HepG2 (cell line): Measurements from ENCODE around the gene ATG7. TPM values are rescaled to one million over a fixed set of nuclear protein-coding genes. Genes with fewer than 3 reads are reported as not detected.

Source experiments
- ATAC-seq: fragments of 200-7000 bp; cut with Tn5 transposase; 3 replicates; pipeline ENCODE4 v1.9.1; 2020; ENCODE audit warnings: mild to moderate bottlenecking, moderate library complexity
- BruUV-seq: library from RNA; stranded (reverse); fragments of 400-500 nt; replicated peaks from 2 replicates; lab custom pipeline; 2021; lab: Mats Ljungman, UMichigan
- CTCF ChIA-PET: fragments of 300-600 bp; formaldehyde crosslinking; extraction: SDS; loops from one replicate; lab custom pipeline; 2021; ENCODE audit warnings: low total read pairs, inconsistent platforms, low intra/inter-chr PET ratio; lab: Yijun Ruan, JAX
- POLR2A ChIA-PET: fragments of 350-600 bp; sonication (Branson Sonifier 250); formaldehyde crosslinking; loops from one replicate; lab custom pipeline; 2020; ENCODE audit warnings: antibody characterized with exemption, inconsistent platforms; lab: Yijun Ruan, JAX
- DNase-seq: peaks from one replicate; pipeline ENCODE4 v3.0.0-alpha.2; 2015; ENCODE audit warnings: low spot score
- FAIRE-seq: peaks from 3 replicates; lab custom pipeline; 2011; peaks lifted over from hg19 to GRCh38; lab: Jason Lieb, UNC
- H2AFZ ChIP-seq: one replicate; pipeline ENCODE4 v1.6.1; 2011; ENCODE audit warnings: low read length, inconsistent platforms
- H3K27ac ChIP-seq: fragments of 300-600 bp; 3 replicates; pipeline ENCODE4 v1.8.0; 2011; ENCODE audit warnings: mixed run types, mild to moderate bottlenecking, mixed read lengths, low read length, inconsistent platforms; ENCODE audit not compliant: insufficient read depth; ENCODE audit errors: extremely low read length
- H3K27me3 ChIP-seq, 2 experiments: fragments of 200-600 bp in 1 of 2; 2 replicates in 1 of 2; 3 replicates in 1 of 2; pipeline versions ENCODE4 v1.6.0 to v1.8.0; 2011; ENCODE audit warnings: low read length in 2 of 2, mild to moderate bottlenecking in 2 of 2, moderate library complexity in 2 of 2, inconsistent platforms in 1 of 2; ENCODE audit not compliant: insufficient read depth in 2 of 2, control insufficient read depth in 1 of 2
- H3K36me3 ChIP-seq, 2 experiments: fragments of 200-600 bp in 1 of 2; replicated peaks in 1 of 2; 2 replicates in 1 of 2; 3 replicates in 1 of 2; pipeline versions ENCODE4 v1.5.1 to v1.8.0; 2011; ENCODE audit warnings: low read length in 2 of 2, inconsistent platforms in 1 of 2; ENCODE audit not compliant: insufficient read depth in 2 of 2, control insufficient read depth in 1 of 2
- H3K4me1 ChIP-seq: 2 replicates; pipeline ENCODE4 v1.5.1; 2012; ENCODE audit warnings: low read length, inconsistent platforms; ENCODE audit not compliant: insufficient read depth
- H3K4me2 ChIP-seq: 2 replicates; pipeline ENCODE4 v1.6.0; 2011; ENCODE audit warnings: low read depth, low read length, inconsistent platforms
- H3K4me3 ChIP-seq, 3 experiments: fragments of 200-600 bp in 1 of 3; sonication (generic), shearing (Covaris generic) in 1 of 3; replicated peaks in 1 of 3; 2 replicates each; pipeline ENCODE4 v1.5.1; 2011 to 2016; ENCODE audit warnings: low read length in 3 of 3, inconsistent platforms in 2 of 3, low read depth in 2 of 3, mild to moderate bottlenecking in 2 of 3, control low read depth in 1 of 3, mixed read lengths in 1 of 3; ENCODE audit not compliant: insufficient read depth in 1 of 3
- H3K79me2 ChIP-seq: one replicate; pipeline ENCODE4 v1.6.1; 2011; ENCODE audit warnings: low read length, inconsistent platforms; ENCODE audit not compliant: insufficient read depth
- H3K9ac ChIP-seq: 2 replicates; pipeline ENCODE4 v1.6.0; 2011; ENCODE audit warnings: mild to moderate bottlenecking, low read depth, low read length, inconsistent platforms; ENCODE audit not compliant: insufficient read depth
- H3K9me3 ChIP-seq: 2 replicates; pipeline ENCODE4 v1.5.1; 2012; ENCODE audit warnings: mild to moderate bottlenecking, low read length
- H4K20me1 ChIP-seq: 2 replicates; pipeline ENCODE4 v1.6.0; 2011; ENCODE audit warnings: inconsistent platforms, mild to moderate bottlenecking, low read length, moderate library complexity; ENCODE audit not compliant: insufficient read depth
- CHD4 ChIP-seq: fragments of 200-600 bp; sonication (generic); IDR thresholded peaks from 2 replicates; pipeline ENCODE4 v1.7.0; 2017; ENCODE audit warnings: mild to moderate bottlenecking, low read length, borderline replicate concordance
- CTCF ChIP-seq: sonication (generic); formaldehyde crosslinking; IDR thresholded peaks from 2 replicates; pipeline ENCODE4 v1.5.0; 2020; ENCODE audit warnings: mild to moderate bottlenecking, missing genetic modification reagents, moderate library complexity
- ZNF430 ChIP-seq: sonication (generic); formaldehyde crosslinking; IDR thresholded peaks from 2 replicates; pipeline ENCODE4 v1.9.0; 2021; ENCODE audit warnings: mild to moderate bottlenecking, missing genetic modification reagents
- ZNF562 ChIP-seq: sonication (generic); formaldehyde crosslinking; IDR thresholded peaks from 2 replicates; pipeline ENCODE4 v1.8.0; 2022; ENCODE audit warnings: missing genetic modification reagents, borderline replicate concordance
- WGBS: methylation state at CpG from one replicate; pipeline ENCODE4 v1.1.6; 2017; ENCODE audit warnings: low lambda C conversion rate; 5-methylcytosine and 5-hydroxymethylcytosine counted together
- in situ Hi-C: cut with HindIII; loops from 2 replicates; pipeline ENCODE4 v1.10.0; 2017; ENCODE audit warnings: low pct_unique_long_range_greater_than_20kb; ENCODE audit not compliant: extremely low pct_ligation_motif_present
- intact Hi-C: fragments of 100-400 bp; cut with micrococcal nuclease; formaldehyde crosslinking; loops from one replicate; pipeline ENCODE4 v1.10.0; 2022; ENCODE audit not compliant: unreplicated experiment
- polyA plus RNA-seq, 8 experiments: library from polyadenylated mRNA; depleted of rRNA in 3 of 8; stranded (reverse) in 7 of 8; unstranded in 1 of 8; fragments of >200 nt; fragmentation: Illumina TruSeq in 4 of 8; extraction: Trizol in 4 of 8; gene quantifications; 2 replicates each; pipeline versions ENCODE4 v1.2.1 to v1.2.3, GENCODE V29; 2011 to 2016; ENCODE audit warnings: low read depth in 4 of 8, missing spikeins in 1 of 8, mixed read lengths in 1 of 8; ENCODE audit not compliant: insufficient read depth in 1 of 8
- total RNA-seq, 5 experiments: library from RNA; depleted of rRNA; stranded (reverse); fragments of >200 nt; fragmentation: Illumina TruSeq; extraction: Trizol; gene quantifications; 2 replicates each; pipeline ENCODE4 v1.2.3, GENCODE V29; 2016; ENCODE audit warnings: low read depth in 1 of 5
- TF ChIP-seq, protein P1 (sequence below): sonication (generic); formaldehyde crosslinking; IDR thresholded peaks from 2 replicates; pipeline ENCODE4 v1.4.0; 2020; ENCODE audit warnings: mild to moderate bottlenecking, missing genetic modification reagents

ATG7 gene
- total and polyA plus RNA-seq, 2 of the 13 experiments (the other 11 are each of a cell fraction or from before 2014, with no cell fraction given), result 7.8 to 22.1 TPM

- TF ChIP-seq CTCF (CRISPR knock-in tag), result no peak
- H3K4me2 ChIP-seq, result no peak overlapping the region
- in situ Hi-C loops (no loop called here), intact Hi-C loops (no loop called here)
- ATAC-seq (no peak), DNase-seq (no peak), FAIRE-seq (no peak)
- H3K27ac ChIP-seq, result no peak overlapping the region
- no peaks in the 10 kb centered on the region for H4K20me1 ChIP-seq
- H2AFZ ChIP-seq, result no peak overlapping the region
- peaks cover 3 to 12% of the 10 kb centered on the region in 2 experiments; a peak in 3 of 5 replicates for H3K36me3 ChIP-seq
- no TSS peak for BruUV-seq
- POLR2A ChIA-PET, result no interaction called here
- WGBS, result 93% methylated on average over 4 of the region's 4 CpGs
- no peaks in the 10 kb centered on the region for H3K79me2 ChIP-seq
- CTCF ChIA-PET, result no interaction called here
- H3K4me1 ChIP-seq, result no peaks in the 10 kb centered on the region
- no peak overlapping the region for H3K9ac ChIP-seq
- H3K4me3 ChIP-seq, result no peak overlapping the region
- no peaks in the 10 kb centered on the region for H3K27me3 ChIP-seq
- no peaks in the 10 kb centered on the region for H3K9me3 ChIP-seq
These were observed 24.9 kb downstream of the ATG7 start for GRCh38 chr3:11297126-11297525.

- TF ChIP-seq, protein P1, sequence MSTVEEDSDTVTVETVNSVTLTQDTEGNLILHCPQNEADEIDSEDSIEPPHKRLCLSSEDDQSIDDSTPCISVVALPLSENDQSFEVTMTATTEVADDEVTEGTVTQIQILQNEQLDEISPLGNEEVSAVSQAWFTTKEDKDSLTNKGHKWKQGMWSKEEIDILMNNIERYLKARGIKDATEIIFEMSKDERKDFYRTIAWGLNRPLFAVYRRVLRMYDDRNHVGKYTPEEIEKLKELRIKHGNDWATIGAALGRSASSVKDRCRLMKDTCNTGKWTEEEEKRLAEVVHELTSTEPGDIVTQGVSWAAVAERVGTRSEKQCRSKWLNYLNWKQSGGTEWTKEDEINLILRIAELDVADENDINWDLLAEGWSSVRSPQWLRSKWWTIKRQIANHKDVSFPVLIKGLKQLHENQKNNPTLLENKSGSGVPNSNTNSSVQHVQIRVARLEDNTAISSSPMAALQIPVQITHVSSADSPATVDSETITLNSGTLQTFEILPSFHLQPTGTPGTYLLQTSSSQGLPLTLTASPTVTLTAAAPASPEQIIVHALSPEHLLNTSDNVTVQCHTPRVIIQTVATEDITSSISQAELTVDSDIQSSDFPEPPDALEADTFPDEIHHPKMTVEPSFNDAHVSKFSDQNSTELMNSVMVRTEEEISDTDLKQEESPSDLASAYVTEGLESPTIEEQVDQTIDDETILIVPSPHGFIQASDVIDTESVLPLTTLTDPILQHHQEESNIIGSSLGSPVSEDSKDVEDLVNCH (CRISPR knock-in tag), result no peak
- TF ChIP-seq CHD4 (no peak), ZNF562 (no peak), ZNF430 (CRISPR knock-in tag) (no peak)
- TF ChIP-seq, all 625 proteins: peak for 0
- Histone ChIP-seq H3K27me3 (no peaks in the 10 kb centered on the region), H4K20me1 (no peaks in the 10 kb centered on the region), H3K36me3 (peaks cover 3 to 12% of the 10 kb centered on the region in 2 experiments; a peak in 3 of 5 replicates), H3K4me2 (no peak overlapping the region), H3K9ac (no peak overlapping the region), H3K27ac (no peak overlapping the region), H3K9me3 (no peaks in the 10 kb centered on the region), H2AFZ (no peak overlapping the region), H3K4me3 (no peak overlapping the region), H3K4me1 (no peaks in the 10 kb centered on the region), H3K79me2 (no peaks in the 10 kb centered on the region)
- ChIA-PET CTCF (no interaction called here), POLR2A (no interaction called here)
- in situ Hi-C loops (no loop called here), intact Hi-C loops (no loop called here)
- 97% methylated on average over 3 of the region's 3 CpGs for WGBS
- ATAC-seq, result no peak
- no peak for FAIRE-seq
- no peak for DNase-seq
- no TSS peak for BruUV-seq
These were observed 28.8 kb downstream of the ATG7 start for GRCh38 chr3:11300970-11301369.
